Left lung (tissue), 10 donors: ENCODE data around the gene CD247. TPM values are rescaled to one million over a fixed set of nuclear protein-coding genes. Genes with fewer than 3 reads are reported as not detected.

Experiments
- ATAC-seq: fragments of 200-7000 bp; cut with Tn5 transposase; one replicate; pipeline ENCODE4 v1.9.1; 2020; ENCODE audit warnings: moderate library complexity
- DNase-seq, 4 donors: peaks; one replicate each; pipeline ENCODE4 v3.0.0-alpha.2; 2013 to 2020
- H3K27ac ChIP-seq, 2 donors: fragments of 200-600 bp; sonication (generic) in 1 of 2; one replicate each; pipeline versions ENCODE4 v1.5.0 to v1.8.0; 2020 to 2021
- H3K27me3 ChIP-seq, 2 donors: fragments of 200-600 bp; sonication (generic) in 1 of 2; one replicate each; pipeline versions ENCODE4 v1.5.0 to v1.8.0; 2020 to 2021
- H3K36me3 ChIP-seq, 2 donors: fragments of 200-600 bp; sonication (generic) in 1 of 2; one replicate each; pipeline versions ENCODE4 v1.5.0 to v1.8.0; 2020 to 2021
- H3K4me1 ChIP-seq, 2 donors: fragments of 200-600 bp; one replicate each; pipeline ENCODE4 v1.8.0; 2021
- H3K4me3 ChIP-seq, 2 donors: fragments of 200-600 bp; sonication (generic) in 1 of 2; one replicate each; pipeline versions ENCODE4 v1.5.0 to v1.8.0; 2020 to 2021; ENCODE audit warnings: mild to moderate bottlenecking in 1 of 2
- H3K9me3 ChIP-seq, 2 donors: fragments of 200-600 bp; sonication (generic) in 1 of 2; one replicate each; pipeline versions ENCODE4 v1.5.0 to v1.8.0; 2020 to 2021
- CTCF ChIP-seq, 2 donors: fragments of 200-600 bp; sonication (generic) in 1 of 2; IDR thresholded peaks; one replicate each; pipeline versions ENCODE4 v1.5.0 to v1.8.0; 2021; ENCODE audit warnings: antibody characterized with exemption in 2 of 2
- intact Hi-C, 2 donors: fragments of 100-400 bp; cut with DNase I; formaldehyde crosslinking; loops; one replicate each; pipeline versions ENCODE4 v1.11.2 to v1.14.2; 2022
- polyA plus RNA-seq, 6 donors: library from polyadenylated mRNA; unstranded; fragments of 120-200 nt; gene quantifications; one replicate each; pipeline ENCODE4 v1.2.1, GENCODE V29; 2013; ENCODE audit not compliant: insufficient read length in 6 of 6
- total RNA-seq, 2 donors: library from RNA; stranded (reverse); fragmentation: NEBNext Ultra II Directional; extraction: Animal tissue kit (Norgen Biotek cat#: 25700); gene quantifications; one replicate each; pipeline ENCODE4 v1.2.1, GENCODE V29; 2021
- donor health status: DM: no; HTN: yes; CAD: no.
- donor health status: DM: no; HTN: no; CAD: no.

Gene CD247
- total and polyA plus RNA-seq, 8 donors: 1.3 to 5.6 (median 1.9) TPM

GRCh38 chr1:167511374-167511986, 6.8 kb downstream of the CD247 start:
- H3K4me3 ChIP-seq: no peak overlapping the region
- ATAC-seq (no peak), DNase-seq (no peak)
- H3K9me3 ChIP-seq: no peaks in the 10 kb centered on the region
- H3K36me3 ChIP-seq: no peaks in the 10 kb centered on the region
- no peaks in the 10 kb centered on the region for H3K4me1 ChIP-seq
- H3K27ac ChIP-seq: no peak overlapping the region
- no peak for TF ChIP-seq CTCF (IDR thresholded peaks at IDR 0.05)
- intact Hi-C loops: no loop called here
- no peaks in the 10 kb centered on the region for H3K27me3 ChIP-seq

- H3K27ac ChIP-seq: no peak overlapping the region
Observed at GRCh38 chr1:167510881-167511280, 7.4 kb downstream of the CD247 start.

GRCh38 chr1:167510244-167510643, 8.1 kb downstream of the CD247 start:
- Histone ChIP-seq H3K27me3 (no peaks in the 10 kb centered on the region), H3K36me3 (no peaks in the 10 kb centered on the region), H3K4me1 (no peaks in the 10 kb centered on the region), H3K9me3 (no peaks in the 10 kb centered on the region), H3K27ac (no peak overlapping the region), H3K4me3 (no peak overlapping the region)
- TF ChIP-seq CTCF (IDR thresholded peaks at IDR 0.05): no peak
- DNase-seq (no peak), ATAC-seq (no peak)
- intact Hi-C loops: no loop called here

More at GRCh38 chr1:167510881-167511280, 7.4 kb downstream of the CD247 start:
- no peak for TF ChIP-seq CTCF (IDR thresholded peaks at IDR 0.05)
- no peak overlapping the region for H3K4me3 ChIP-seq
- ATAC-seq: no peak
- H3K4me1 ChIP-seq: no peaks in the 10 kb centered on the region
- H3K36me3 ChIP-seq: no peaks in the 10 kb centered on the region
- no peaks in the 10 kb centered on the region for H3K27me3 ChIP-seq
- no peaks in the 10 kb centered on the region for H3K9me3 ChIP-seq
- DNase-seq: no peak
- intact Hi-C loops: no loop called here

GRCh38 chr1:167509587-167509986, 8.7 kb downstream of the CD247 start:
- ATAC-seq (no peak), DNase-seq (no peak)
- Histone ChIP-seq H3K36me3 (no peaks in the 10 kb centered on the region), H3K27ac (no peak overlapping the region), H3K27me3 (no peaks in the 10 kb centered on the region), H3K4me1 (no peaks in the 10 kb centered on the region), H3K9me3 (no peaks in the 10 kb centered on the region), H3K4me3 (no peak overlapping the region)
- TF ChIP-seq CTCF (IDR thresholded peaks at IDR 0.05): no peak
- intact Hi-C loops: no loop called here

GRCh38 chr1:167507719-167508118, 10.6 kb downstream of the CD247 start:
- DNase-seq: no peak

More at GRCh38 chr1:167507719-167508118, 10.6 kb downstream of the CD247 start:
- Histone ChIP-seq H3K9me3 (no peaks in the 10 kb centered on the region), H3K4me3 (no peak overlapping the region), H3K27ac (no peak overlapping the region), H3K4me1 (no peaks in the 10 kb centered on the region), H3K36me3 (no peaks in the 10 kb centered on the region), H3K27me3 (peaks cover 0 to 8% of the 10 kb centered on the region in 2 donors)
- intact Hi-C loops: no loop called here
- ATAC-seq: no peak
- TF ChIP-seq CTCF (IDR thresholded peaks at IDR 0.05): no peak
